ENCODE data around the gene CCDC73. TPM values are rescaled to one million over a fixed set of nuclear protein-coding genes. Genes with fewer than 3 reads are reported as not detected.

Gene CCDC73
- total and polyA plus RNA-seq, 2 donors from 2014 or later = 0.25 to 0.47 TPM

GRCh38 chr11:32583459-32584271 lies 210.8 kb downstream of the CCDC73 start, which contains the start of gene EIF3M:
TSS of gene EIF3M (plus strand) at chr11:32583831. CDS start at chr11:32583888, 57 bp downstream.
- intact Hi-C loops (cut with DNase I) = no loop called here
- peak; percentile 33 for FAIRE-seq
- H3K27me3 ChIP-seq (ENCODE audit: control insufficient read depth, insufficient read depth, low read length) = no peaks in the 10 kb centered on the region

GRCh38 chr11:32581556-32581955 lies 212.9 kb downstream of the CCDC73 start:
- no peaks in the 10 kb centered on the region for H3K9me3 ChIP-seq (ENCODE audit: control insufficient read depth in 2 of 3, insufficient read depth in 1 of 3, low read length in 3 of 3)
- no peak for FAIRE-seq
- DNase-seq = no peak
- intact Hi-C loops (cut with DNase I) = no loop called here
- H3K36me3 ChIP-seq (ENCODE audit: control insufficient read depth in 2 of 3, insufficient read depth in 3 of 3, low read length in 3 of 3) = no peaks in the 10 kb centered on the region
- H3K4me1 ChIP-seq (ENCODE audit: control insufficient read depth in 2 of 3, insufficient read depth in 2 of 3, low read depth in 1 of 3, low read length in 3 of 3) = peaks cover 3 to 5% (median 5%) of the 10 kb centered on the region in 3 donors
- TF ChIP-seq CTCF (IDR thresholded peaks at IDR 0.05; ENCODE audit: borderline replicate concordance, extremely low read depth, insufficient read depth) = no peak
- no peak overlapping the region for H3K4me3 ChIP-seq (ENCODE audit: low read length in 3 of 3)
- H3K27me3 ChIP-seq (ENCODE audit: control insufficient read depth, insufficient read depth, low read length) = no peaks in the 10 kb centered on the region
- no peak overlapping the region for H3K9ac ChIP-seq (ENCODE audit: low read length in 3 of 3)
- H3K27ac ChIP-seq (ENCODE audit: low read depth in 2 of 2, low read length in 2 of 2) = no peak overlapping the region

More at GRCh38 chr11:32583459-32584271, 210.8 kb downstream of the CCDC73 start, which contains the start of gene EIF3M:
- Histone ChIP-seq H3K36me3 (ENCODE audit: control insufficient read depth in 2 of 3, insufficient read depth in 3 of 3, low read length in 3 of 3) (peaks cover 0 to 4% (median 2%) of the 10 kb centered on the region in 3 donors), H3K9me3 (ENCODE audit: control insufficient read depth in 2 of 3, insufficient read depth in 1 of 3, low read length in 3 of 3) (no peaks in the 10 kb centered on the region), H3K9ac (ENCODE audit: low read length in 3 of 3) (peak within 1 kb of the TSS; percentile 80 to 82 (median 81)), H3K27ac (ENCODE audit: low read depth in 2 of 2, low read length in 2 of 2) (peak within 1 kb of the TSS; percentile 66 to 84), H3K4me1 (ENCODE audit: control insufficient read depth in 2 of 3, insufficient read depth in 2 of 3, low read depth in 1 of 3, low read length in 3 of 3) (peaks cover 3 to 5% (median 5%) of the 10 kb centered on the region in 3 donors), H3K4me3 (ENCODE audit: low read length in 3 of 3) (peak within 1 kb of the TSS; percentile 70 to 95 (median 90))
- no peak for TF ChIP-seq CTCF (IDR thresholded peaks at IDR 0.05; ENCODE audit: borderline replicate concordance, extremely low read depth, insufficient read depth)
- peak; percentile 98 to 99 (median 99) for DNase-seq

GRCh38 chr11:32580967-32581366 lies 213.5 kb downstream of the CCDC73 start:
- Histone ChIP-seq H3K9ac (ENCODE audit: low read length in 3 of 3) (no peak overlapping the region), H3K4me3 (ENCODE audit: low read length in 3 of 3) (no peak overlapping the region), H3K27me3 (ENCODE audit: control insufficient read depth, insufficient read depth, low read length) (no peaks in the 10 kb centered on the region), H3K4me1 (ENCODE audit: control insufficient read depth in 2 of 3, insufficient read depth in 2 of 3, low read depth in 1 of 3, low read length in 3 of 3) (peaks cover 3 to 5% (median 5%) of the 10 kb centered on the region in 3 donors), H3K36me3 (ENCODE audit: control insufficient read depth in 2 of 3, insufficient read depth in 3 of 3, low read length in 3 of 3) (no peaks in the 10 kb centered on the region), H3K27ac (ENCODE audit: low read depth in 2 of 2, low read length in 2 of 2) (no peak overlapping the region), H3K9me3 (ENCODE audit: control insufficient read depth in 2 of 3, insufficient read depth in 1 of 3, low read length in 3 of 3) (no peaks in the 10 kb centered on the region)
- no peak for FAIRE-seq
- no peak for TF ChIP-seq CTCF (IDR thresholded peaks at IDR 0.05; ENCODE audit: borderline replicate concordance, extremely low read depth, insufficient read depth)
- intact Hi-C loops (cut with DNase I) = no loop called here
- no peak for DNase-seq

Measured in kidney (tissue), 14 donors.